ENCODE data around the gene GGPS1.
"Not testable (repeated sequence)": the region's sequence is repeated elsewhere in the genome, so short reads cannot be mapped to it uniquely, and the experiment has no call there.

GGPS1 gene

GRCh38 chr1:235342471-235342870, 14.1 kb downstream of the GGPS1 start:
- DNase-seq: no peak

GRCh38 chr1:235343726-235344125, 15.4 kb downstream of the GGPS1 start:
- no peak for DNase-seq

- DNase-seq: no peak
Observed at GRCh38 chr1:235351441-235351840, 23.1 kb downstream of the GGPS1 start.

- DNase-seq: no peak
Observed at GRCh38 chr1:235351898-235352297, 23.5 kb downstream of the GGPS1 start.

- DNase-seq: no peak
Observed at GRCh38 chr1:235357485-235358373, 29.4 kb downstream of the GGPS1 start.

GRCh38 chr1:235358899-235359298, 30.5 kb downstream of the GGPS1 start:
- no peak for DNase-seq

GRCh38 chr1:235364189-235364588, 35.8 kb downstream of the GGPS1 start:
- not testable (repeated sequence) for DNase-seq

- no peak for DNase-seq
Observed at GRCh38 chr1:235366286-235366685, 37.9 kb downstream of the GGPS1 start.

- DNase-seq: peak; percentile 95
Observed at GRCh38 chr1:235367000-235367908, 38.9 kb downstream of the GGPS1 start, which contains the start of gene TBCE. TSS of gene TBCE (plus strand) at chr1:235367427. CDS start at chr1:235380050, 12,623 bp downstream.

- no peak for DNase-seq
Observed at GRCh38 chr1:235368428-235368827, 40.1 kb downstream of the GGPS1 start.

GRCh38 chr1:235369802-235370201, 41.4 kb downstream of the GGPS1 start:
- DNase-seq: no peak

- DNase-seq: no peak
Observed at GRCh38 chr1:235375919-235376605, 47.7 kb downstream of the GGPS1 start.

GRCh38 chr1:235378134-235378735, 49.9 kb downstream of the GGPS1 start:
- not testable (repeated sequence) for DNase-seq

GRCh38 chr1:235381955-235382739, 53.8 kb downstream of the GGPS1 start:
- DNase-seq: not testable (repeated sequence)

GRCh38 chr1:235385633-235386032, 57.3 kb downstream of the GGPS1 start:
- DNase-seq: not testable (repeated sequence)

- DNase-seq: no peak
Observed at GRCh38 chr1:235391874-235392273, 63.5 kb downstream of the GGPS1 start.

All from NCI-H1694 treated with DMSO at 0.1 percent for 48 hours (cell line).